Suppressor macrophage treated with lipopolysaccharide for 4 hours (primary cell): ENCODE results near the gene CELA3B.
"Not testable (repeated sequence)": the region's sequence is repeated elsewhere in the genome, so short reads cannot be mapped to it uniquely, and the experiment has no call there.

Source experiments
- DNase-seq: peaks from one replicate; pipeline ENCODE4 v3.0.0-alpha.2; 2020

CELA3B gene

DNA sequence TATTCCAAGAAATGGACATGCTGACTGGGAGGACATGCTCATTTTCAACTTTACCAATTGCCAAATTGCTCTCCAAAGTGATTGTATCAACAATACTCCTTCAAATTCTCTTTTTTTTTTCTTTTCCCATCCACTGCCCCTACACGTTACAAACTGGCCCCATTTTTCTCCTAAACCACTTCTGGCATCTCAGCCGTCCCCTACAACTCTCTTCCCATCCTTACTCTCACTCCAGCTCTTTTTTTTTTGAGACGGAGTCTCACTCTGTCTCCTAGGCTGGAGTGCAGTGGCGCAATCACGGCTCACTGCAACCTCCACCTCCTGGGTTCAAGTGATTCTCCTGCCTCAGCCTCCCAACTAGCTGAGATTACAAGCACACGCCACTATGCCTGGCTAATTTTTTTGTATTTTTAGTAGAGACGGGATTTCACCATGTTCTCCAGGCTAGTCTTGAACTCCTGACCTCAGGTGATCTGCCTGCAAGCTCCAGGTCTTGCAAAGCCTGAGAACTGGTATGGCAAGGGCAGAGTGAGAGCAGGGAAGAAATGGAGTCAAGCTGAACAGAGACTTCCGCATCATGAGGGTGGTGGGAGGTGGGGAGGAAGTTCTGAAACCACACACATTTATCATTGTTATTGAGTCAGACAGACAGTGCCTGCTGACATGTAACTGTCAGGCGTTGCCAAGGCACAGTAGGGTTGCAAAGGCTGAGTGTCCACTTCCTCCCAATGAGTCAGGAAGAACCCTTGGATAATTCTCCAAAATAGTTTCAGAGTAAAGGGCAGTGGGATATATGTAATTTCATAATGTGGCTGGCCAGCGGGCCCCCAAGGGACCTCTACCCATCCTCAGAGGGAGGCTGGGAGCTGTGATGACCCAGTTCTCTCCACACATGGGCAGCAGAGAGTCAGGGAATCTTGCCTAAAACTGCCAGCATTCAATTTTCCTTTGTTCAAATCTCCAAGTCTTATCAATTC is 42.0 kb downstream of the CELA3B start:
- peak; percentile 96 for DNase-seq

DNA sequence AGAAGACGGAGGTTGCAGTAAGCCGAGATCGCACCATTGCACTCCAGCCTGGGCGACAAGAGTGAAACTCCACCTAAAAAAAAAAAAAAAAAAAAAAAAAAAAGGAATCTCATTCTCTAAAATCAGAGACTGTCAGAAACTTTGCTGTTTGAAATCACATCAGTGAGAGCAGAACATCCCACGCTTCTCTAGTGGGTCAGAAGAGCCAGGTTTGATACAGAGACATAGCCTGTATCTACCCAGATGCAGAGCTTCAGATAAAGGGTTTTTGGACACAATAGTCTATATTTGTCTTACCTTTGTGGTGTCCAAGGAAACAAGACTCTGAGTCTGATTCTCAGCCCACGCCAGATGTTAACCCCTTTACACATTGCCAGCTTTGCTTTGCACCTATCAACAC is 44.2 kb downstream of the CELA3B start:
- DNase-seq, result no peak

DNA sequence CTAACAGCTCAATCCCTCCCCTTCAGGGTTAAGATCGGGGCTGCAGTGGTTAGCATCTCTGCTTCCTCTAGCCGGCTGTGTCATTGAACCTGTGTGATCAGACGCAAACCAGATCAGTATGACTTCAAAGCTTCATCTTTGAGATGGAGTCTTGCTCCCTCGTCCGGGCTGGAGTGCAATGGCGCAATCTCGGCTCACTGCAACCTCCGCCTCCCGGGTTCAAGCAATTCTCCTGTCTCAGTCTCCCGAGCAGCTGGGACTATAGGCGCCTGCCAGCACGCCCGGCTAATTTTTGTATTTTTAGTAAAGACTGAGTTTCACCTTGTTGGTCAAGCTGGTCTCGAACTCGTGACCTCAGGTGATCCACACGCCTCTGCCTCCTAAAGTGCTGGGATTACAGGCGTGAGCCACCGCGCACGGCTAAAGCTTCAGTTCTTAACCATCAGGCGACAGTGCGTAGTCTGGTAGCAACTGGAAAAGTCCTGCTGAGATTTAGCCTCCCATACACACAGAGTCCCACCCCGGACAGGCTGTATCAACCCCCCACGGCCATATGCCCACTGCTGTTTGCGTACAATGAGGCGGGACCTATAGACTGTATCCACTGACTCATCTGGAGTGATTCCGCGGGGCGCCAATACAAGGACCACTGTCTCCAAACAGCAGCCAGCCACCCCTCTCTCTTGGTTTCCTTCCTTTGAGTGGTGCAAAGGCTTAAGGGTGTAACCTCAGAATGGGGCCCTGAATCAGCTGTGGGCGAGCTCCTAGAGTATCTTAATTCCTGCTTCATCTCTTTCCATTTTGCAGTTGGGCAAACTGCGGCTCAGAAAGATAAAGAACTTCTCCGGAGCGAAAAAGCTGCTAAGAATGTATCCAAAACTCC is 47.9 kb downstream of the CELA3B start:
- peak; percentile 58 for DNase-seq

DNA sequence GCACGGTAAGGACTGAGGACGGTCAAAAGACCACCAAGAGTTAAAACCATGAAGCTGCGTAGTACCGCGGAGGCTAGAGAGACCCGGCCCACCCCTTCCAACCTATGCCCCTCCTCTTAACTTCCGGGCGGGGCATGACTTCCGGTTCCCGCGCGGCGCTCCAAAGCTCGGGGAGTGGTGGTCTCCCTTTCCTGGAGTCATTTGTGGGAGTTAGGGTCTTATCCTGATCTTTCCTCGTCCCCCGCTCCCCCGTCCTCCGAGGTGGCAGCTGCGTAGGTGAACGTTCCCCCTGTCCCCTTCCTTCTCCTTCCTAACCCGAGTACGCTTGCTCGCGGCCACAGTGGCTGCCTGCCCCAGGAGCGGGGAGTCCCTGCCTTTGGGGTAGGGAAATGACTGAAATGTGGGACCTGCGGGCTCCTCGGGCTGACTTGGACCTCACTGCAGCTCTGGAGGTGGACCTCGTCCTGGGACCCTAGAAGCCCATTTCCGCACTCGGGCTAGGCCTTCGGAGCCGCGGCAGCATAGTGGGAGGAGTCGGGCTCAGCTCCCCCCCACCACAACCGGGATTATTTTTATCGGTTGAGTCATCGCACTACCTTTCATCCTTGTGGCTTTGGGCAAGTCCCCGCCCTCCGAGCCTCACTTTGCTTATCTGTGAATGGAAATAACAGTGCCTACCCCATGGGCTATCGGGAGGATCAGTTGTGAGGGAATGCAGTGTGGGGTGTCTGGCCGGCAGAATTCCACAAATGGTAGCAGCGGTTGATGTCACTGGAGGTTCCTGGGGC is 48.7 kb downstream of the CELA3B start:
- peak; percentile 90 for DNase-seq

DNA sequence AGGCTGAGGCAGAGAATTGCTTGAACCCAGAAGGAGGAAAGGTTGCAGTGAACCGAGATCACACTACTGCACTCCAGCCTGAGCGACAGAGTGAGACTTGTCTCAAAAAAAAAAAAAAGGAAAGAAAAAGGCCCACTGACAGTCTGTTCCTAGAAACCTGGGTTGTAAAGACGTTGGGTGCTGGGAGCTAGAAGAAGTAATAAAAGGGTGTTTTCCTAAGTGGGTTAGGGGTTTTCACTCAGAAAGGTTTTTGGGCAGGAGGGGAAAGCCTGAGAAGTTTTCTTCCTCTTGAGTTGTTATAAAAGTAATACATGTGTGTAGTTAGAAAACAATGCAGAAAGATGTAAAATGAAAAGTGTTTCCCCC is 50.1 kb downstream of the CELA3B start:
- DNase-seq, result no peak

DNA sequence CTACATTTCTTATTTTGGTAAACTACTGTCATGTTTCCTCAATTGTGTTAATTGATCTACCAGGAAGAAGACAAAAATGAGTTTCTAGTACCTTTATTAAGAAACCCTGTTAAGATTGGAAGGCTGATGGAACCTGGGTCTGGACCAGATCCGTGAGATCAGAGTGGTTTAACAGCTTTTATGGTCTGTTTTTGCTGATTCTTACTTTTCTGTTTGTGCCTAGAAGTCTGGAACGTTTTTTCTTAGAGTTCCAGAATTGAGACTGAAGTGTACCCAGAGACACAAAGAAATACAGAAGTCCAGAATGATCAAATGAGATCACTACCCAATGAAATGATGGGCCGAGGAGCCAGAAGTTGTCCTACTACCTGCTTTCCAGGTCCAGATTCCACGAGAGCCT is 53.2 kb downstream of the CELA3B start:
- DNase-seq, result no peak

DNA sequence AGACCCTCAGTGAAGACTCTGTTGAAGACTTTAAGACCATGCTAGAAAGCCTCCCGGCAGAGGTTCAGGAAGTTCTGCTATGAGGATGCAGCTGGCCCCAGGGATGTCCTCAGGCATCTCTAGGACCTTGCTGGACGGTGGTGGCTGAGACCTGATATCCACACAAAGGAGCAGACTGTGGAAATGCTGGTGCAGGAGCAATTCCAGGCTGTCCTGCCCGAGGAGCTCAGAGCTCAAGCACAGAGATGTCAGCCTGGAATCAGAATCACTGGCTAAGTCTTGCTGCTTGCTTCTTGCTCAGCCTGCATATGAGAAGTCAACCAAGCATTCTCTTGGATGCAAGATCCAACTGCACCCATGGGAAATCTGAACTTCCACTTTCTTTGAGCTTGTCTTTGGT is 53.7 kb downstream of the CELA3B start:
- DNase-seq, result no peak

DNA sequence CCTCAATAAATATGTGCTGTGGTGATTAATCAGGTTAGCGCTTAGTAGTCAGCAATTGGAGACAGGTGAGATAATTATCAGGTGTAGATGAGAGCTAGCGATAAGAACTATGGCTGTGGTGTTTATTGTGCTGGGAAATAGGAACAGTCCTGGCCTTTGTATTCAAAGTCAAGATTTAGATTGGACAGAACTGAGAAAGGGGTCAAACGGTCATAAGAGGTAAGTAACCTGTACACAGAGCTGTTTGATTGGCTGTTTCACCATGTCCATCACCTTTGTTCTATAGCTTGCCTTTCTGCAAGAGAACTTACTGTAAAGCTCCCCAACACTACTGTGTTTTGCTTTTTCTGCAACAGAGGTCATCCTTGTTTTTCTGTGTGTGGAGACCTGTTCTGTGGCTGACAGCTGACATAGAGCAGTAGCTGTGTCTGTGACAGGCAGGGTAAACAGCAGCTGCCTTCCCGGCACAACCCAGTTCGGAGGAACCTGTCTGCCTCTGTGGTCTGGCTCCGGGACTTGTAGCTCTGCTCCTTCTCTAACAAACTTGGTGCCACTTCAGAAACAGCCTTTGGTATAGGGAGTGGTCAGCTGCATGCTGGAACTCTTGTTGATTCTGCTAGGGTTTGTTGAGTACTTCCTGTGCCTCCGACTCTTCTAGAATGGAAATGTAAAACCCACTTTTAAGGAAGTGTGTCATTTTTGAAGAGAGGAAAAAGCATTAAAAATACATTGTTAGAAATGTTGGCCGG is 54.6 kb downstream of the CELA3B start:
- DNase-seq, result no peak

DNA sequence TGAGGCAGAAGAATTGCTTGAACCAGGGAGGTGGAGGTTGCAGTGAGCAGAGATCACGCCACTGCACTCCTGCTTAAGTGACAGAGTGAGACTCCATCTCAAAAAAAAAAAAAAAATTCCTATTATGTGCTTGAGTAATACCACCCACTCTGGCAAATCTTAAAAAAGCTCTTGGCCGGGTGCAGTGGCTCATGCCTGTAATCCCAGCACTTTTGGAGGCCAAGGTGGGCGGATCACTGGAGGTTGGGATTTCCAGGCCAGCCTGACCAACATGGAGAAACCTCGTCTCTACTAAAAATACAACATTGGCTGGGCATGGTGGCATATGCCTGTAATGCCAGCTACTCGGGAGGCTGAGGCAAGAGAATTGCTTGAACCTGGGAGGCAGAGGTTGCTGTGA is 58.0 kb downstream of the CELA3B start:
- DNase-seq, result not testable (repeated sequence)

DNA sequence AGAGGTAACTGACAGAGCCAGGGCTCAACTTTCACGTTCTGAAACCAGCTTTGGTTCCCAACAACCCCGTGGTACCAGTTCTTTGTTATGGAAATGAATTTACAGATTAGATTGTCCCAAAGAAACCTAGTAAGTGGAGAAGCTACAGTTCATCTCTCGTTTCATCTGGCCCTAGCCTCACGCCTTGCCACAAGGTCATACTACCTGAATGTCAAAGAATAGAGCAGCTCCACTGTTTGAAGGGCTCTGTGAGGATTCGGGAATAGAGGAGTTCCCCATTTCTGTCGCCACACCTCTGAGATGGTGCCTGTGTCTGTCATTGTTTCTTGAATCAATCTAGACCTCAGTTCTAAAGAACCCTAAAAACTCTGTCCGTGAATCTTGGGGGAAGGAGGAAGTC is 60.7 kb downstream of the CELA3B start:
- DNase-seq, result no peak

DNA sequence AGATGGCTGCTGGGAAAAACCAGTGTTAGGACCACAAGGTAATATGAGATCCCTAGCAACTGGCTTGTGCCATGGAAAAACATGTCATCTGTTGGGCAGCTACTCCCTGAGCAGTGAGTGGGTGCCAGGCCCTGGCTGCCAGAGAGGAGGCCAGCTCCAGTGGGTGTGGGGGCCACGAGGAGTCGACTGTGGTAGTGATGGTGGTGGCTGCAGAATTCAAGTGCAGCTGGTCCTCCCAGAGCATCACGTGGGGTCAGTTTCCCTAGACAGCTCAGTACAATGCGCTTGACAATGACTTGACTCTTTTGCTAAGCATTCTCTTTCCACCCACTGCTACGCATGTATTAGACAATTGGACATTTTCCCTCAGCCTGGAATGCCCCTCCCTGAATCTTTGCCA is 61.2 kb downstream of the CELA3B start:
- DNase-seq, result no peak
